H1 (cell line): ENCODE data around the gene GGA1. TPM values are rescaled to one million over a fixed set of nuclear protein-coding genes. Genes with fewer than 3 reads are reported as not detected.

Source experiments
- CTCF ChIA-PET: fragments of 300-600 bp; sonication (Branson Sonifier 250); formaldehyde crosslinking; loops from one replicate; lab custom pipeline; 2021; ENCODE audit not compliant: partially characterized antibody; lab: Charles Lee
- POLR2A ChIA-PET: fragments of 300-600 bp; sonication (Branson Sonifier 250); formaldehyde crosslinking; loops from one replicate; lab custom pipeline; 2021; ENCODE audit warnings: inconsistent platforms; ENCODE audit not compliant: partially characterized antibody; lab: Charles Lee
- DNase-seq, 2 experiments: peaks; one replicate each; pipeline versions ENCODE4 v3.0.0 to v3.0.0-alpha.2; 2010 to 2022; ENCODE audit warnings: low spot score in 2 of 2, low read depth in 1 of 2, mixed read lengths in 1 of 2
- FAIRE-seq: peaks from 2 replicates; lab custom pipeline; 2011; peaks lifted over from hg19 to GRCh38; lab: Jason Lieb, UNC
- H2AFZ ChIP-seq: 2 replicates; pipeline ENCODE4 v1.8.1; 2012; ENCODE audit warnings: low read length, inconsistent platforms
- H2AK5ac ChIP-seq: 2 replicates; pipeline ENCODE4 v1.6.1; 2013; ENCODE audit warnings: low read depth, low read length
- H2BK120ac ChIP-seq: replicated peaks from 2 replicates; pipeline ENCODE3; 2013; ENCODE audit warnings: low read depth, low read length, inconsistent platforms
- H2BK12ac ChIP-seq: 2 replicates; pipeline ENCODE4 v1.6.1; 2013; ENCODE audit warnings: low read depth, low read length
- H2BK15ac ChIP-seq: 2 replicates; pipeline ENCODE4 v1.6.1; 2013; ENCODE audit warnings: low read length
- H2BK20ac ChIP-seq: 2 replicates; pipeline ENCODE4 v1.6.1; 2013; ENCODE audit warnings: low read length
- H2BK5ac ChIP-seq: 2 replicates; pipeline ENCODE4 v1.6.1; 2013; ENCODE audit warnings: low read depth, low read length
- H3K14ac ChIP-seq: 2 replicates; pipeline ENCODE4 v1.6.1; 2013; ENCODE audit warnings: inconsistent platforms; ENCODE audit not compliant: insufficient read length
- H3K18ac ChIP-seq: 2 replicates; pipeline ENCODE4 v1.6.1; 2013; ENCODE audit warnings: low read length; ENCODE audit errors: extremely low read depth
- H3K23ac ChIP-seq: 2 replicates; pipeline ENCODE4 v1.6.1; 2013; ENCODE audit warnings: inconsistent platforms; ENCODE audit not compliant: insufficient read length
- H3K23me2 ChIP-seq: 2 replicates; pipeline ENCODE4 v1.6.1; 2013; ENCODE audit warnings: low read depth, low read length
- H3K27ac ChIP-seq: 2 replicates; pipeline ENCODE4 v1.6.1; 2011; ENCODE audit warnings: low read depth, low read length, inconsistent platforms
- H3K27me3 ChIP-seq, 4 experiments: replicated peaks in 1 of 4; 1 replicate in 1 of 4; 2 replicates in 3 of 4; pipeline versions ENCODE4 v1.6.1 to v1.8.1; 2011 to 2013; ENCODE audit warnings: low read length in 3 of 4, mild to moderate bottlenecking in 3 of 4, inconsistent platforms in 2 of 4, mixed read lengths in 2 of 4, moderate library complexity in 1 of 4; ENCODE audit not compliant: control insufficient read depth in 3 of 4, insufficient read depth in 3 of 4; ENCODE audit errors: extremely low read depth in 1 of 4
- H3K36me3 ChIP-seq, 4 experiments: 2 replicates each; pipeline versions ENCODE4 v1.6.1 to v1.8.1; 2011 to 2013; ENCODE audit warnings: mild to moderate bottlenecking in 4 of 4, low read length in 3 of 4, moderate library complexity in 2 of 4, control low read depth in 1 of 4, inconsistent platforms in 1 of 4; ENCODE audit not compliant: insufficient read depth in 4 of 4, control insufficient read depth in 2 of 4
- H3K4ac ChIP-seq: replicated peaks from 2 replicates; pipeline ENCODE3; 2013; ENCODE audit warnings: low read length, low read depth, mixed read lengths, inconsistent platforms; ENCODE audit not compliant: insufficient read length
- H3K4me1 ChIP-seq, 4 experiments: replicated peaks in 1 of 4; 1 replicate in 1 of 4; 2 replicates in 3 of 4; pipeline versions ENCODE4 v1.6.1 to v1.8.1; 2011 to 2013; ENCODE audit warnings: low read length in 3 of 4, inconsistent platforms in 2 of 4, mixed read lengths in 1 of 4; ENCODE audit not compliant: insufficient read depth in 4 of 4, control insufficient read depth in 3 of 4
- H3K4me2 ChIP-seq, 2 experiments: 2 replicates each; pipeline versions ENCODE4 v1.6.1 to v1.8.1; 2011 to 2013; ENCODE audit warnings: low read depth in 2 of 2, low read length in 2 of 2, control low read depth in 1 of 2, inconsistent platforms in 1 of 2, mild to moderate bottlenecking in 1 of 2; ENCODE audit not compliant: insufficient read depth in 1 of 2
- H3K4me3 ChIP-seq, 4 experiments: fragments of 200-600, 300-600 bp in 1 of 4; sonication (generic), shearing (Covaris generic), sonication (Bioruptor Twin) in 1 of 4; 2 replicates each; pipeline versions ENCODE4 v1.5.1 to v1.8.1; 2011 to 2016; ENCODE audit warnings: low read length in 4 of 4, low read depth in 3 of 4, control low read depth in 2 of 4, inconsistent platforms in 2 of 4, mild to moderate bottlenecking in 2 of 4, mixed read lengths in 1 of 4, moderate library complexity in 1 of 4; ENCODE audit not compliant: insufficient read depth in 2 of 4; ENCODE audit errors: extremely low read depth in 1 of 4
- H3K56ac ChIP-seq: replicated peaks from 2 replicates; pipeline ENCODE3; 2013; ENCODE audit warnings: low read depth, mild to moderate bottlenecking, mixed read lengths, low read length, inconsistent platforms; ENCODE audit not compliant: insufficient read length
- H3K79me1 ChIP-seq: 2 replicates; pipeline ENCODE4 v1.6.1; 2013; ENCODE audit warnings: low read depth, low read length, control low read depth
- H3K79me2 ChIP-seq, 2 experiments: 2 replicates each; pipeline versions ENCODE4 v1.6.1 to v1.8.1; 2012 to 2013; ENCODE audit warnings: low read length in 2 of 2, mild to moderate bottlenecking in 2 of 2, inconsistent platforms in 1 of 2; ENCODE audit not compliant: insufficient read depth in 2 of 2, control insufficient read depth in 1 of 2
- H3K9ac ChIP-seq, 4 experiments: replicated peaks in 1 of 4; 1 replicate in 1 of 4; 2 replicates in 3 of 4; pipeline versions ENCODE4 v1.6.1 to v1.8.1; 2011 to 2013; ENCODE audit warnings: low read depth in 3 of 4, low read length in 3 of 4, control low read depth in 2 of 4, mild to moderate bottlenecking in 2 of 4, moderate library complexity in 2 of 4, inconsistent platforms in 1 of 4; ENCODE audit errors: extremely low read depth in 1 of 4
- H3K9me3 ChIP-seq, 2 experiments: 2 replicates each; pipeline versions ENCODE4 v1.6.1 to v1.8.1; 2012 to 2013; ENCODE audit warnings: mild to moderate bottlenecking in 2 of 2, moderate library complexity in 2 of 2, control low read depth in 1 of 2, inconsistent platforms in 1 of 2, low read depth in 1 of 2, low read length in 1 of 2, mixed read lengths in 1 of 2; ENCODE audit not compliant: insufficient read depth in 2 of 2
- H4K20me1 ChIP-seq, 2 experiments: replicated peaks in 1 of 2; 2 replicates each; pipeline versions ENCODE3 to v1.8.1; 2011 to 2013; ENCODE audit warnings: inconsistent platforms in 2 of 2, low read length in 2 of 2, mild to moderate bottlenecking in 1 of 2; ENCODE audit not compliant: insufficient read depth in 2 of 2, control insufficient read depth in 1 of 2
- H4K5ac ChIP-seq: 2 replicates; pipeline ENCODE4 v1.6.1; 2013; ENCODE audit warnings: low read length, low read depth, mixed read lengths, inconsistent platforms; ENCODE audit not compliant: insufficient read length
- H4K8ac ChIP-seq: 2 replicates; pipeline ENCODE4 v1.8.0; 2013; ENCODE audit warnings: mild to moderate bottlenecking, moderate library complexity, low read length, inconsistent platforms; ENCODE audit not compliant: insufficient read depth; ENCODE audit errors: extremely low read depth
- H4K91ac ChIP-seq: replicated peaks from 2 replicates; pipeline ENCODE3; 2013; ENCODE audit warnings: low read length, mixed read lengths, inconsistent platforms; ENCODE audit not compliant: insufficient read length
- CBX8 ChIP-seq: fragments of 300-800, 300-1000 bp; sonication (generic); IDR thresholded peaks from 2 replicates; pipeline ENCODE4 v1.7.1; 2016; ENCODE audit warnings: low read depth, low read length, borderline replicate concordance
- CTBP2 ChIP-seq: IDR thresholded peaks from 2 replicates; pipeline ENCODE4 v1.7.0; 2011; ENCODE audit warnings: borderline replicate concordance, mild to moderate bottlenecking, moderate library complexity, mixed read lengths, low read length; ENCODE audit not compliant: insufficient read depth, insufficient read length
- EP300 ChIP-seq, 2 experiments: IDR thresholded peaks; 1 replicate in 1 of 2; 2 replicates in 1 of 2; pipeline ENCODE4 v1.6.1; 2011 to 2012; ENCODE audit warnings: low read depth in 2 of 2, low read length in 2 of 2, mild to moderate bottlenecking in 2 of 2, borderline replicate concordance in 1 of 2, inconsistent platforms in 1 of 2, moderate library complexity in 1 of 2
- JUND ChIP-seq: IDR thresholded peaks from 2 replicates; pipeline ENCODE4 v1.6.1; 2011; ENCODE audit warnings: mild to moderate bottlenecking, improper control_type of control experiment, low read length
- POLR2AphosphoS5 ChIP-seq: IDR thresholded peaks from 2 replicates; pipeline ENCODE4 v1.6.1; 2011; ENCODE audit warnings: low read depth, low read length
- SP2 ChIP-seq: IDR thresholded peaks from 2 replicates; pipeline ENCODE4 v1.6.1; 2012; ENCODE audit warnings: mild to moderate bottlenecking, low read length, inconsistent platforms
- SRF ChIP-seq: IDR thresholded peaks from 2 replicates; pipeline ENCODE4 v1.6.1; 2011; ENCODE audit warnings: mild to moderate bottlenecking, low read depth, low read length, moderate library complexity
- WGBS, 2 experiments: shearing (Covaris generic) in 1 of 2; methylation state at CpG; one replicate each; pipeline versions ENCODE4 v1.1.6 to v1.1.7; 2013 to 2015; ENCODE audit warnings: low lambda C conversion rate in 2 of 2, mixed read lengths in 2 of 2, inconsistent platforms in 1 of 2, low coverage in 1 of 2, missing lambda C conversion rate in 1 of 2; ENCODE audit not compliant: insufficient replicate concordance in 2 of 2, insufficient coverage in 1 of 2, insufficient read length in 1 of 2; ENCODE audit errors: extremely low coverage in 1 of 2, missing lambda C conversion rate in 1 of 2; 5-methylcytosine and 5-hydroxymethylcytosine counted together
- polyA plus RNA-seq, 7 experiments: library from polyadenylated mRNA; depleted of rRNA in 3 of 7; stranded (reverse) in 5 of 7; unstranded in 2 of 7; fragments of >200 nt in 5 of 7; fragments of 200-250 nt in 2 of 7; gene quantifications; 1 replicate in 5 of 7; 2 replicates in 1 of 7; 4 replicates in 1 of 7; pipeline versions ENCODE4 v1.2.1 to v1.2.3, GENCODE V29; 2011 to 2013; ENCODE audit warnings: missing spikeins in 2 of 7, mixed read lengths in 2 of 7
- total RNA-seq: library from RNA; stranded (reverse); fragmentation: NEBNext Ultra II Directional; extraction: Animal tissue kit (Norgen Biotek cat#: 25700); gene quantifications from 2 replicates; pipeline ENCODE4 v1.2.1, GENCODE V29; 2021
- TF ChIP-seq, protein P1 (sequence below), 3 experiments: IDR thresholded peaks; 1 replicate in 2 of 3; 2 replicates in 1 of 3; pipeline versions ENCODE4 v1.5.1 to v1.6.1; 2011; ENCODE audit warnings: low read length in 3 of 3, mild to moderate bottlenecking in 3 of 3, inconsistent platforms in 2 of 3, low read depth in 1 of 3, moderate library complexity in 1 of 3; ENCODE audit not compliant: insufficient read depth in 1 of 3; ENCODE audit errors: control extremely low read depth in 1 of 3

GGA1 gene
- total and polyA plus RNA-seq, 2 of the 8 experiments (the other 6 are each of a cell fraction or from before 2014, with no cell fraction given), result 49.3 to 57.2 TPM

DNA sequence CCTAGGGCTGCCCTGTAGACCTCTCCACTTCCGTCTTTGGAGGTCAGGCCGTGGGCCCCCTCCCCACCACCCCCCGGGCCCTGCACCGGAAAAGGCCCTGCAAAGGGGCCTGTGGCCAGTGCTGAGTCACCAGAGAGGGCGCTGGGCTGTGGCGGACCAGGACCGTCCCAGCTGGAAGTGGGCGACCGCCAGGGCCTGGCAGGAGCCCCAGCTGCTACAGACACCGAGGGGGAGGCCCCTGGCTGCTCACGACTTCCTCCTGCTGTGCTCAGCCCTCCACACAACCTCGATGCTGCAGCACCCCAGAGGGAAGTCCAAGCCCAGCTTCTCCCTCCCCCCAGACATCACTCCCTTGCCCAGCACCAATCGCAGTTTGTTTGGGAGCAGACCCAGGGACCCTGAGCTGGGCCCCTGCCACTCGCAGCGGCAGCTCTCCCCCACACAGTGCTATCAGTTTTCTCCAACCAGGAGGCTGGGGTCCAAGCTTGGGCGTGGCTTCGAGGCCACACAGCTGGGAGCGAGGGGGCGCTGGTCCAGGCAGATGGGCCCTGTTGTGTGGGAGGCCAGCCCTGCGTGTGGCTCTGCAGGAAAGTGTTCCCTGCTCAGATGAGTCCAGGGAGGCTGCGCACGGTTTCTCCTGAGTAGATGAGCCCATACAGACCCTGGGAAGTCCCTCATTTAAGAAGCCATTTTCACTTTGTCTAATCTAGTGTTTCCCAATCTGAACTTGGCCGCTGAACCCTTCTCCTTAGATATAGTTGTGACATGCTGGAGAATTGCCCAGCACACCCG lies 25.2 kb downstream of the GGA1 start:
- no peaks in the 10 kb centered on the region for H4K20me1 ChIP-seq
- H3K23ac ChIP-seq, result no peak overlapping the region
- H3K79me1 ChIP-seq, result no peaks in the 10 kb centered on the region
- DNase-seq, result peak; percentile 41 to 70
- no peak overlapping the region for H2AK5ac ChIP-seq
- no peak overlapping the region for H3K14ac ChIP-seq
- H4K91ac ChIP-seq, result peak overlapping the region; percentile 91
- no peak for FAIRE-seq
- no peak overlapping the region; the same call in 1 of the 2 replicates for H2BK15ac ChIP-seq
- no peak overlapping the region for H3K9ac ChIP-seq
- H4K5ac ChIP-seq, result peak overlapping the region; percentile 78
- peak overlapping the region; percentile 77; the same call in 1 of the 2 replicates for H2BK5ac ChIP-seq
- H3K79me2 ChIP-seq, result no peaks in the 10 kb centered on the region
- H3K4ac ChIP-seq, result no peak overlapping the region
- no peaks in the 10 kb centered on the region for H3K9me3 ChIP-seq
- peak overlapping the region; percentile 43 to 59 for H3K4me2 ChIP-seq
- H3K4me3 ChIP-seq, result peak overlapping the region in 1 of 4 experiments; percentile 28; a peak in 3 of 8 replicates
- H3K36me3 ChIP-seq, result no peaks in the 10 kb centered on the region; a peak in 1 of 8 replicates
- no peak overlapping the region for H2BK120ac ChIP-seq
- H3K27me3 ChIP-seq, result no peaks in the 10 kb centered on the region
- 33% methylated on average over 23 of the region's 24 CpGs; no CpG with 5 or more reads in 1 of the 2 experiments for WGBS, 2 experiments
- H4K8ac ChIP-seq, result peak overlapping the region; percentile 66
- H2BK20ac ChIP-seq, result peak overlapping the region; percentile 41; the same call in 1 of the 2 replicates
- ChIA-PET CTCF (interaction anchor here (0.6 to 11.1 kb wide), 19 partner anchors 8 to 133 kb away, joined by 3 to 140 read pairs (median 4); partner anchors contain the start of genes GGA1, PDXP and TRIOBP), POLR2A (interaction anchor here (0.5 to 5.4 kb wide), 12 partner anchors 8 to 64 kb away, joined by 3 to 32 read pairs (median 3); partner anchors contain the start of genes GGA1 and PDXP)
- H2BK12ac ChIP-seq, result 0 out of 2 replicates have a peak overlapping the region, but pooled peaks have one; percentile 39
- H2AFZ ChIP-seq, result no peak overlapping the region
- H3K4me1 ChIP-seq, result peaks cover 5 to 27% (median 21%) of the 10 kb centered on the region in 4 experiments
- H3K56ac ChIP-seq, result peak overlapping the region; percentile 1
- H3K23me2 ChIP-seq, result no peaks in the 10 kb centered on the region
- peak overlapping the region; percentile 65; the same call in 1 of the 2 replicates for H3K27ac ChIP-seq
- H3K18ac ChIP-seq, result peak overlapping the region; percentile 80
- TF ChIP-seq CBX8, result no peak
- TF ChIP-seq, protein P1, sequence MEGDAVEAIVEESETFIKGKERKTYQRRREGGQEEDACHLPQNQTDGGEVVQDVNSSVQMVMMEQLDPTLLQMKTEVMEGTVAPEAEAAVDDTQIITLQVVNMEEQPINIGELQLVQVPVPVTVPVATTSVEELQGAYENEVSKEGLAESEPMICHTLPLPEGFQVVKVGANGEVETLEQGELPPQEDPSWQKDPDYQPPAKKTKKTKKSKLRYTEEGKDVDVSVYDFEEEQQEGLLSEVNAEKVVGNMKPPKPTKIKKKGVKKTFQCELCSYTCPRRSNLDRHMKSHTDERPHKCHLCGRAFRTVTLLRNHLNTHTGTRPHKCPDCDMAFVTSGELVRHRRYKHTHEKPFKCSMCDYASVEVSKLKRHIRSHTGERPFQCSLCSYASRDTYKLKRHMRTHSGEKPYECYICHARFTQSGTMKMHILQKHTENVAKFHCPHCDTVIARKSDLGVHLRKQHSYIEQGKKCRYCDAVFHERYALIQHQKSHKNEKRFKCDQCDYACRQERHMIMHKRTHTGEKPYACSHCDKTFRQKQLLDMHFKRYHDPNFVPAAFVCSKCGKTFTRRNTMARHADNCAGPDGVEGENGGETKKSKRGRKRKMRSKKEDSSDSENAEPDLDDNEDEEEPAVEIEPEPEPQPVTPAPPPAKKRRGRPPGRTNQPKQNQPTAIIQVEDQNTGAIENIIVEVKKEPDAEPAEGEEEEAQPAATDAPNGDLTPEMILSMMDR (IDR thresholded peaks at IDR 0.05; ENCODE audit: control extremely low read depth in 1 of 3, insufficient read depth in 1 of 3, low read depth in 1 of 3, low read length in 3 of 3), result peak; percentile 4 to 34 (median 27); a peak in 3 of 4 replicates
- TF ChIP-seq JUND, result 0 out of 2 replicates have a peak, but pooled peaks have one; percentile 20
- TF ChIP-seq SRF, result no peak
- TF ChIP-seq EP300 (IDR thresholded peaks at IDR 0.05; ENCODE audit: borderline replicate concordance in 1 of 2, low read depth in 2 of 2, low read length in 2 of 2), result no peak; a peak in 1 of 3 replicates
- peak; percentile 62; the same call in 1 of the 2 replicates for TF ChIP-seq POLR2AphosphoS5
- no peak for TF ChIP-seq CTBP2
- TF ChIP-seq SP2, result no peak
